Keratinocyte (primary cell): ENCODE results near the gene GNB1.

ENCODE experiments used
- EZH2 ChIP-seq: IDR thresholded peaks from one replicate; pipeline ENCODE4 v1.6.1; 2012; ENCODE audit warnings: inconsistent platforms, mild to moderate bottlenecking, low read length, moderate library complexity
- TF ChIP-seq, protein P1 (sequence below), 3 experiments: IDR thresholded peaks in 1 of 3; conservative IDR thresholded peaks in 1 of 3; optimal IDR thresholded peaks in 1 of 3; 2 replicates in 2 of 3; 3 replicates in 1 of 3; pipeline versions ENCODE3 to v1.5.1; 2011; ENCODE audit warnings: low read length in 3 of 3, mild to moderate bottlenecking in 3 of 3, moderate library complexity in 2 of 3, control low read depth in 1 of 3, inconsistent platforms in 1 of 3; ENCODE audit not compliant: insufficient read depth in 2 of 3; ENCODE audit errors: extremely low read depth in 1 of 3

DNA sequence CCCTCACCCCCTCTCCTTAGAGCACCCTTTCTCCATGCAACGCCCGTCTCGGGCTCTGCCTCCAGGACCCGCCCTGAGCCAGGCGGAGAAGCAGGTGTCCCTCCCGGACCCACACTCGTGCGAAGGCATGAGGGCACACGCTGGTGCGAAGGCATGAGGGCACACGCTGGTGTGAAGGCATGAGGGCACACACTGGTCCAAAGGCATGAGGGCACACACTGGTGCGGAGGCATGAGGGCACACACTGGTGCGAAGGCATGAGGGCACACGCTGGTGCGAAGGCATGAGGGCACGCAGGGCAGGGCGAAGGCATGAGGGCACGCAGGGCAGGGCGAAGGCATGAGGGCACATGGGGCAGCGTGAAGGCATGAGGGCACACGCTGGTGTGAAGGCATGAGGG lies 34.0 kb upstream of the GNB1 start:
- TF ChIP-seq, protein P1, sequence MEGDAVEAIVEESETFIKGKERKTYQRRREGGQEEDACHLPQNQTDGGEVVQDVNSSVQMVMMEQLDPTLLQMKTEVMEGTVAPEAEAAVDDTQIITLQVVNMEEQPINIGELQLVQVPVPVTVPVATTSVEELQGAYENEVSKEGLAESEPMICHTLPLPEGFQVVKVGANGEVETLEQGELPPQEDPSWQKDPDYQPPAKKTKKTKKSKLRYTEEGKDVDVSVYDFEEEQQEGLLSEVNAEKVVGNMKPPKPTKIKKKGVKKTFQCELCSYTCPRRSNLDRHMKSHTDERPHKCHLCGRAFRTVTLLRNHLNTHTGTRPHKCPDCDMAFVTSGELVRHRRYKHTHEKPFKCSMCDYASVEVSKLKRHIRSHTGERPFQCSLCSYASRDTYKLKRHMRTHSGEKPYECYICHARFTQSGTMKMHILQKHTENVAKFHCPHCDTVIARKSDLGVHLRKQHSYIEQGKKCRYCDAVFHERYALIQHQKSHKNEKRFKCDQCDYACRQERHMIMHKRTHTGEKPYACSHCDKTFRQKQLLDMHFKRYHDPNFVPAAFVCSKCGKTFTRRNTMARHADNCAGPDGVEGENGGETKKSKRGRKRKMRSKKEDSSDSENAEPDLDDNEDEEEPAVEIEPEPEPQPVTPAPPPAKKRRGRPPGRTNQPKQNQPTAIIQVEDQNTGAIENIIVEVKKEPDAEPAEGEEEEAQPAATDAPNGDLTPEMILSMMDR (optimal IDR thresholded peaks at IDR 0.05 in 1 of 3, IDR thresholded peaks at IDR 0.05 in 1 of 3, conservative IDR thresholded peaks at IDR 0.05 in 1 of 3; ENCODE audit: extremely low read depth in 1 of 3, insufficient read depth in 2 of 3, low read length in 3 of 3) = no peak
- no peak for TF ChIP-seq EZH2
